ENCODE data around the gene COL6A3. TPM values are rescaled to one million over a fixed set of nuclear protein-coding genes. Genes with fewer than 3 reads are reported as not detected.

COL6A3 gene
- total and polyA plus RNA-seq, 7 donors = 15.5 to 75.2 (median 59.1) TPM

DNA sequence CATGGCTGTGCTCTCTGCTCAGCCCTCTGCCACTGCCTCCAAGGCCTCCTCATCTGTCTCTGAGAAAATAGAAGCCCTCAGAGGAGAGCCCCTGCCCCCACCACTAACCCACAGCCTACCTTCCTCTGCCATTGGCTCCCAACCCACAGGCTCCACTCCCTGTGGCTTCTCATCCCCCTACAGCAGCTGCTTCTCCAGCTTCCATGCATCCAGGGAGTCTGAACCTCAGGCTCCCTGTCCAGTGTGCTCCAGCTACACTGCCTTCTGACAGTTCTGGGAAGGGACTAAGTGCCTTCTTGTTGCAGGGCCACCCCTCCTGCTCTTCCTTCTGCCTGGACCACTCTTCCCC lies 29.3 kb downstream of the COL6A3 start:
- no peak overlapping the region for H3K4me3 ChIP-seq
- H3K27me3 ChIP-seq (ENCODE audit: insufficient read depth in 3 of 3, low read length in 2 of 3) = no peaks in the 10 kb centered on the region
- no peak overlapping the region for H3K27ac ChIP-seq
- H3K36me3 ChIP-seq (ENCODE audit: insufficient read depth in 1 of 2, low read depth in 1 of 2) = no peaks in the 10 kb centered on the region
- DNase-seq = no peak
- H3K9me3 ChIP-seq = peaks cover 2% of the 10 kb centered on the region
- intact Hi-C loops (cut with DNase I) = no loop called here
- no peaks in the 10 kb centered on the region for H3K4me1 ChIP-seq
- ATAC-seq = peak in 1 of 4 donors; percentile 31
- no peak for TF ChIP-seq CTCF (IDR thresholded peaks at IDR 0.05)

GRCh38 chr2:237383991-237384671 lies 29.8 kb downstream of the COL6A3 start:
- Histone ChIP-seq H3K9me3 (peaks cover 7% of the 10 kb centered on the region), H3K27me3 (ENCODE audit: insufficient read depth in 3 of 3, low read length in 2 of 3) (no peaks in the 10 kb centered on the region), H3K27ac (no peak overlapping the region), H3K4me3 (no peak overlapping the region), H3K4me1 (no peaks in the 10 kb centered on the region), H3K36me3 (ENCODE audit: insufficient read depth in 1 of 2, low read depth in 1 of 2) (no peaks in the 10 kb centered on the region)
- 89 to 93% (median 92%) methylated on average over 6 of the region's 6 CpGs for WGBS, 3 donors
- ATAC-seq = peak in 2 of 4 donors; percentile 29 to 30
- TF ChIP-seq CTCF (IDR thresholded peaks at IDR 0.05) = no peak
- intact Hi-C loops (cut with DNase I) = no loop called here
- DNase-seq = no peak

- Histone ChIP-seq H3K4me1 (no peaks in the 10 kb centered on the region), H3K36me3 (ENCODE audit: insufficient read depth in 1 of 2, low read depth in 1 of 2) (peaks cover 0 to 4% of the 10 kb centered on the region in 2 donors), H3K27ac (no peak overlapping the region), H3K9me3 (peaks cover 8% of the 10 kb centered on the region), H3K27me3 (ENCODE audit: insufficient read depth in 3 of 3, low read length in 2 of 3) (no peaks in the 10 kb centered on the region), H3K4me3 (no peak overlapping the region)
- no peak for TF ChIP-seq CTCF (IDR thresholded peaks at IDR 0.05)
- intact Hi-C loops (cut with DNase I) = no loop called here
- DNase-seq = no peak
- 90 to 93% (median 92%) methylated on average over 6 of the region's 6 CpGs for WGBS, 3 donors
- ATAC-seq = no peak
These were observed 33.2 kb downstream of the COL6A3 start for GRCh38 chr2:237380768-237381167.

DNA sequence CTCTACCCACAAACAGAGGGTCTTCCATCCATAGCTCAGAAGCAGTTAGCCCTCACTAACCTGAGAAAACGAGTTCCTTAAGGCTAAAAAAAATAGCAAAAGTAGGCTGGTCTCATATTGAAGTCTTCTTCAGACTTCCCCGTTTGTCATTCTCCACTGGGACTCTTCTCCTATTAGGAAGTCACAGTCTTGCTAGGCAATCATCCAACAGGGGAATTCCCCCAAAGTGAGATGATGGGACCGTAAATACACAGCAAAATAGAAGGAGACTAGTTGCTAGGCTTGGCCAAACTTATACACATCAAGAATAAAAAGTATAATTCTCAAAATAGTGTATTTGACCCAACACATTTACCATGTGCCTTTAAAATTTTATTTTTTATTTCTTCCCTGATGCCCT lies 34.3 kb downstream of the COL6A3 start:
- no peaks in the 10 kb centered on the region for H3K4me1 ChIP-seq
- peaks cover 8% of the 10 kb centered on the region for H3K9me3 ChIP-seq
- 45 to 52% (median 49%) methylated on average over 3 of the region's 3 CpGs for WGBS, 3 donors
- DNase-seq = no peak
- TF ChIP-seq CTCF (IDR thresholded peaks at IDR 0.05) = no peak
- peaks cover 0 to 4% of the 10 kb centered on the region in 2 donors for H3K36me3 ChIP-seq (ENCODE audit: insufficient read depth in 1 of 2, low read depth in 1 of 2)
- intact Hi-C loops (cut with DNase I) = no loop called here
- no peak overlapping the region for H3K27ac ChIP-seq
- no peak overlapping the region for H3K4me3 ChIP-seq
- peaks cover 0 to 3% (median 0%) of the 10 kb centered on the region in 3 donors for H3K27me3 ChIP-seq (ENCODE audit: insufficient read depth in 3 of 3, low read length in 2 of 3)
- ATAC-seq = no peak

DNA sequence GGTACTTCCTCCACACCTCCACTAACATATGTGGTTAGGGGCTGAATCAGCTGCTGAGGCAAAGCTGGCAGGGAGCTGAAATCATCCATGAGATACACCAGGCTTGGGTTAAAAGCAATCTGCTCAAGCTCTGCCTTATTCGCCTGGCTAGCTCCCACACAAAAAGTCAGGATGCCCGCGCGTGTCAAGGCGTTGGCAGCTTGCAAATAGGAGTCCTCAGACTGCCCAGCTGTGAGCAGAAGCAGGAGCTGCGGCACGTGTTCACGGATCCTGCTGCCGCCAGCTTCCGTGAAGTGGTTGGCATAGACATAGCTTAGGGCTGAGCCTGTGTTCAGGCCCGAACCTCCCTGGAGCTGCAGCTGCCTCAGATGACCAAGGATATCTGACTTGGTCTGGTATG lies 35.3 kb downstream of the COL6A3 start:
- Histone ChIP-seq H3K27me3 (ENCODE audit: insufficient read depth in 3 of 3, low read length in 2 of 3) (peaks cover 0 to 3% (median 0%) of the 10 kb centered on the region in 3 donors), H3K36me3 (ENCODE audit: insufficient read depth in 1 of 2, low read depth in 1 of 2) (peaks cover 0 to 6% of the 10 kb centered on the region in 2 donors), H3K9me3 (peaks cover 8% of the 10 kb centered on the region), H3K4me1 (no peaks in the 10 kb centered on the region), H3K27ac (no peak overlapping the region), H3K4me3 (no peak overlapping the region)
- 68 to 76% (median 74%) methylated on average over 11 of the region's 11 CpGs for WGBS, 3 donors
- ATAC-seq (no peak), DNase-seq (no peak)
- no peak for TF ChIP-seq CTCF (IDR thresholded peaks at IDR 0.05)
- intact Hi-C loops (cut with DNase I) = no loop called here
